CD8-positive, alpha-beta memory T cell (primary cell): ENCODE measurements around the gene ACER3. TPM values are rescaled to one million over a fixed set of nuclear protein-coding genes. Genes with fewer than 3 reads are reported as not detected.
"Not testable (repeated sequence)": the region's sequence is repeated elsewhere in the genome, so short reads cannot be mapped to it uniquely, and the experiment has no call there.

Experiments
- CTCF ChIA-PET: fragments of 350-600 bp; sonication (Branson Sonifier 250); formaldehyde crosslinking; loops from one replicate; lab custom pipeline; 2021; ENCODE audit warnings: antibody characterized with exemption; lab: Charles Lee
- POLR2A ChIA-PET: fragments of 350-600 bp; sonication (Branson Sonifier 250); formaldehyde crosslinking; loops from one replicate; lab custom pipeline; 2021; ENCODE audit warnings: antibody characterized with exemption; lab: Charles Lee
- DNase-seq, 5 donors: peaks; one replicate each; pipeline versions ENCODE4 v3.0.0 to v3.0.0-alpha.2; 2020 to 2022; ENCODE audit warnings: mixed read lengths in 1 of 5
- H3K27ac ChIP-seq: one replicate; pipeline ENCODE4 v1.7.0; 2013; ENCODE audit warnings: low read depth, mild to moderate bottlenecking, low read length, moderate library complexity
- H3K27me3 ChIP-seq: 2 replicates; pipeline ENCODE4 v1.7.0; 2013; ENCODE audit warnings: low read length, mild to moderate bottlenecking; ENCODE audit not compliant: insufficient read depth, poor library complexity, severe bottlenecking
- H3K36me3 ChIP-seq: 2 replicates; pipeline ENCODE4 v1.7.0; 2013; ENCODE audit warnings: mild to moderate bottlenecking, low read length, moderate library complexity; ENCODE audit not compliant: insufficient read depth
- H3K4me1 ChIP-seq: 2 replicates; pipeline ENCODE4 v1.7.0; 2013; ENCODE audit warnings: mild to moderate bottlenecking, low read length, moderate library complexity; ENCODE audit not compliant: insufficient read depth
- H3K4me3 ChIP-seq: 2 replicates; pipeline ENCODE4 v1.7.0; 2013; ENCODE audit warnings: mild to moderate bottlenecking, low read length
- H3K9me3 ChIP-seq: 2 replicates; pipeline ENCODE4 v1.7.0; 2013; ENCODE audit warnings: mild to moderate bottlenecking, low read length
- H3K27ac Mint-ChIP-seq, 8 donors: one replicate each; pipeline ENCODE4 v1.8.0; 2020 to 2021; ENCODE audit warnings: mixed read lengths in 8 of 8, mild to moderate bottlenecking in 6 of 8, inconsistent platforms in 3 of 8, moderate library complexity in 3 of 8
- H3K27me3 Mint-ChIP-seq, 2 donors: one replicate each; pipeline ENCODE4 v1.8.0; 2020 to 2021; ENCODE audit warnings: mixed read lengths in 2 of 2, mild to moderate bottlenecking in 1 of 2, moderate library complexity in 1 of 2
- H3K36me3 Mint-ChIP-seq, 3 donors: one replicate each; pipeline ENCODE4 v1.8.0; 2020 to 2021; ENCODE audit warnings: mixed read lengths in 3 of 3, inconsistent platforms in 1 of 3, mild to moderate bottlenecking in 1 of 3
- H3K4me1 Mint-ChIP-seq, 3 donors: one replicate each; pipeline ENCODE4 v1.8.0; 2020 to 2021; ENCODE audit warnings: mixed read lengths in 3 of 3, inconsistent platforms in 1 of 3, mild to moderate bottlenecking in 1 of 3
- H3K4me3 Mint-ChIP-seq, 7 donors: one replicate each; pipeline ENCODE4 v1.8.0; 2020 to 2021; ENCODE audit warnings: mixed read lengths in 7 of 7, mild to moderate bottlenecking in 6 of 7, moderate library complexity in 4 of 7, inconsistent platforms in 2 of 7
- H3K9me3 Mint-ChIP-seq, 5 donors: one replicate each; pipeline ENCODE4 v1.8.0; 2020 to 2022; ENCODE audit warnings: mixed read lengths in 5 of 5, mild to moderate bottlenecking in 3 of 5, moderate library complexity in 2 of 5, inconsistent platforms in 1 of 5
- polyA plus RNA-seq: library from polyadenylated mRNA; unstranded; fragments of 300-500 nt; fragmentation: Illumina TruSeq; gene quantifications from one replicate; pipeline ENCODE4 v1.2.3, GENCODE V29; 2021
- total RNA-seq, 2 experiments: library from RNA; stranded (reverse); gene quantifications; one replicate each; pipeline ENCODE4 v1.2.3, GENCODE V29; 2021

Gene ACER3
- total and polyA plus RNA-seq, 3 experiments from 2014 or later = 5.3 to 19.1 (median 16.1) TPM

- CTCF ChIA-PET = interaction anchor here (1.4 kb wide), 1 partner anchor 29 kb away, joined by 4 read pairs; no protein-coding TSS in a partner anchor
- H3K27me3 Mint-ChIP-seq = no peaks in the 10 kb centered on the region
- Histone ChIP-seq H3K4me3 (no peak overlapping the region), H3K36me3 (no peaks in the 10 kb centered on the region), H3K27me3 (no peaks in the 10 kb centered on the region), H3K4me1 (no peaks in the 10 kb centered on the region), H3K9me3 (no peaks in the 10 kb centered on the region), H3K27ac (no peak overlapping the region)
- H3K27ac Mint-ChIP-seq = no peak overlapping the region
- no peak for DNase-seq
- peaks cover 3 to 39% (median 9%) of the 10 kb centered on the region in 3 donors for H3K36me3 Mint-ChIP-seq
- H3K4me3 Mint-ChIP-seq = no peak overlapping the region
- POLR2A ChIA-PET = no interaction called here
- peaks cover 18 to 26% (median 19%) of the 10 kb centered on the region in 5 donors for H3K9me3 Mint-ChIP-seq
- peaks cover 0 to 4% (median 0%) of the 10 kb centered on the region in 3 donors for H3K4me1 Mint-ChIP-seq
Measured at GRCh38 chr11:76947800-76948199, 87.1 kb downstream of the ACER3 start.

DNA sequence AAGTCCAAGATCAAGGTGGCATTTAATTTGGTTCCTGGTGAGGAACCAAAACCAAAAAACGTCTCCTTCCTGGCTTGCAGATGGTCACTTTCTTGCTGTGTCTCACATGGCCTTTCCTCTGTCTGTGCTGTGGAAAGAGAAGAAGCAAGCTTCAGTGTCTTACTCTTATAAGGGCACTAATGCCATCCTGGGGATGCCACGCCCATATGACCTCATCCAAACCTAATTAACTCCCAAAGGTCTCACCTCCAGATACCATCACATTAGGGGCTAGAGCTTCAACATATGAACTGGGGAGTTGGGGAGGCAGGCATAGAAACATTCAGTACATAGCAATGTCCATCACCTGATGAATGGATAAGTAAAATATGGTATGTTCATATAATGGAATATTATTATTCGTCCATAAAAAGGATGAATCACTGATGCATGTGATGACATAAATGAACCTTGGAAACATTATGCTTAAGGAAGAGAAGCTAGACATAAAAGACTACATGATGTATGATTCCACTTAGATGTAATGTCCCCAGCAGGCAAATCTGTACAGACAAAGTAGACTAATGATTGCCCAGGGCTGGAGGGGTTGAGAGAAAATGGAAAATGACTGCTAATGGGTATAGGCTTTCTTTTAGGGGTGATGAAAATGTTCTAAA, 94.9 kb downstream of the ACER3 start:
- Histone ChIP-seq H3K36me3 (no peaks in the 10 kb centered on the region), H3K27ac (no peak overlapping the region), H3K4me1 (no peaks in the 10 kb centered on the region), H3K4me3 (no peak overlapping the region), H3K9me3 (no peaks in the 10 kb centered on the region), H3K27me3 (no peaks in the 10 kb centered on the region)
- no peak overlapping the region for H3K4me3 Mint-ChIP-seq
- H3K27ac Mint-ChIP-seq = peak overlapping the region in 1 of 8 donors; percentile 48
- POLR2A ChIA-PET = no interaction called here
- CTCF ChIA-PET = no interaction called here
- H3K36me3 Mint-ChIP-seq = peaks cover 2 to 12% (median 12%) of the 10 kb centered on the region in 3 donors
- no peaks in the 10 kb centered on the region for H3K9me3 Mint-ChIP-seq
- no peak for DNase-seq
- H3K4me1 Mint-ChIP-seq = no peaks in the 10 kb centered on the region
- H3K27me3 Mint-ChIP-seq = no peaks in the 10 kb centered on the region

DNA sequence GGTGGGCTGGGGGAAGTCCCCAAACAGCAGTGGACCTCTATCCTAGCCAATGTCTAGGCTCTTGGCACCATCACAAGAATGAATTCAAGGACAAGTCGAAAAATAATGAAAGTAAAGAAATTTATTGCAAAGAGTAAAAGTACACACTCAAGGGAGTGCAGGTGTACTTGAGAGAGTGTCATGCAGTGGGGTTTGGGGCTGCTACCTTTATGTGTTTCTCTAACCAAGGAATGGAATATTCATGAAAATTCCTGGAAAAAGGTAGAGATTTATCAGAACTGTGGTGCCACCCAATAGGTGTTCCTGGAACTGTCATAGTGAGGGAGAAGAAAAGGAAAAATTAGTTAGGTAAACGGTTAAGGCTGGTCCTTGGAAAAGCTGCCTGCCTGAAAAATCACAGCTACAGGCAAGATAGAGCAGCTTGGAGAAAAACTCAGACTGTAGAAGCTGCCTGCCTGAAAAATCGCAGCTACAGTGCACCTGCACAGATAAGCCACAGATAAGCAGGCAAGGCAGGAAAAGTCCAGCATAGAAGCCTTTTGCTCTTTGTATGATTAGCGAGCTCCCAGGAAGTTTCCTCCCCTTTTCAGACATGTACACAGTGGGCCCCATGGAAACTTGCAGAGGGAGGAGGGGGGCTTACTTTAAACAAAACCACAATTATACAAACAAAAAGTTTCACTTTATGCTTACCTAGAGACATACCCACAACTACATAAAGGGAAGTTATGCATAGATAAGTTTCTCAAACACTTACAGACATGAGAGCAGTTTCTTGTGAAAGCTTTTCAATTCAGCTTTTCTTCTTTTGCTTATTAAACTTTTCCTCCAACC, 102.1 kb downstream of the ACER3 start:
- H3K4me3 ChIP-seq = no peak overlapping the region
- ChIA-PET CTCF (no interaction called here), POLR2A (interaction anchor here (0.6 kb wide), 1 partner anchor 50 kb away, joined by 4 read pairs; no protein-coding TSS in a partner anchor)
- Mint-ChIP-seq H3K27ac (peak overlapping the region in 1 of 8 donors; percentile 23), H3K9me3 (peaks cover 0 to 11% (median 1%) of the 10 kb centered on the region in 5 donors), H3K4me1 (peaks cover 3 to 11% (median 10%) of the 10 kb centered on the region in 3 donors), H3K27me3 (no peaks in the 10 kb centered on the region), H3K4me3 (no peak overlapping the region), H3K36me3 (peaks cover 10 to 31% (median 25%) of the 10 kb centered on the region in 3 donors)
- H3K9me3 ChIP-seq = no peaks in the 10 kb centered on the region
- H3K4me1 ChIP-seq = no peaks in the 10 kb centered on the region
- no peaks in the 10 kb centered on the region for H3K27me3 ChIP-seq
- no peak overlapping the region for H3K27ac ChIP-seq
- DNase-seq = peak in 1 of 5 donors; percentile 5
- no peaks in the 10 kb centered on the region for H3K36me3 ChIP-seq

- H3K27ac Mint-ChIP-seq, H3K9me3 ChIP-seq, H3K27me3 Mint-ChIP-seq, H3K27ac ChIP-seq, H3K27me3 ChIP-seq, H3K4me1 ChIP-seq, H3K4me3 Mint-ChIP-seq, H3K4me3 ChIP-seq, DNase-seq, H3K36me3 ChIP-seq, CTCF ChIA-PET: not testable (repeated sequence)
- peaks cover 10 to 31% (median 23%) of the 10 kb centered on the region in 3 donors for H3K36me3 Mint-ChIP-seq
- H3K9me3 Mint-ChIP-seq = peaks cover 0 to 13% (median 1%) of the 10 kb centered on the region in 5 donors
- H3K4me1 Mint-ChIP-seq = peaks cover 3 to 11% (median 10%) of the 10 kb centered on the region in 3 donors
- POLR2A ChIA-PET = interaction anchor here (0.6 kb wide), 1 partner anchor 49 kb away, joined by 4 read pairs; no protein-coding TSS in a partner anchor
Measured at GRCh38 chr11:76963417-76964168, 102.9 kb downstream of the ACER3 start.

GRCh38 chr11:76972051-76972450, 111.3 kb downstream of the ACER3 start:
- ChIA-PET POLR2A (no interaction called here), CTCF (no interaction called here)
- Mint-ChIP-seq H3K27me3 (peaks cover 0 to 1% of the 10 kb centered on the region in 2 donors), H3K9me3 (peaks cover 11 to 21% (median 13%) of the 10 kb centered on the region in 5 donors), H3K4me1 (no peaks in the 10 kb centered on the region), H3K27ac (no peak overlapping the region), H3K36me3 (peaks cover 5 to 22% (median 5%) of the 10 kb centered on the region in 3 donors), H3K4me3 (no peak overlapping the region)
- H3K4me3 ChIP-seq = no peak overlapping the region
- H3K9me3 ChIP-seq = no peaks in the 10 kb centered on the region
- H3K4me1 ChIP-seq = no peaks in the 10 kb centered on the region
- H3K27ac ChIP-seq = no peak overlapping the region
- H3K36me3 ChIP-seq = no peaks in the 10 kb centered on the region
- no peaks in the 10 kb centered on the region for H3K27me3 ChIP-seq
- DNase-seq = no peak

DNA sequence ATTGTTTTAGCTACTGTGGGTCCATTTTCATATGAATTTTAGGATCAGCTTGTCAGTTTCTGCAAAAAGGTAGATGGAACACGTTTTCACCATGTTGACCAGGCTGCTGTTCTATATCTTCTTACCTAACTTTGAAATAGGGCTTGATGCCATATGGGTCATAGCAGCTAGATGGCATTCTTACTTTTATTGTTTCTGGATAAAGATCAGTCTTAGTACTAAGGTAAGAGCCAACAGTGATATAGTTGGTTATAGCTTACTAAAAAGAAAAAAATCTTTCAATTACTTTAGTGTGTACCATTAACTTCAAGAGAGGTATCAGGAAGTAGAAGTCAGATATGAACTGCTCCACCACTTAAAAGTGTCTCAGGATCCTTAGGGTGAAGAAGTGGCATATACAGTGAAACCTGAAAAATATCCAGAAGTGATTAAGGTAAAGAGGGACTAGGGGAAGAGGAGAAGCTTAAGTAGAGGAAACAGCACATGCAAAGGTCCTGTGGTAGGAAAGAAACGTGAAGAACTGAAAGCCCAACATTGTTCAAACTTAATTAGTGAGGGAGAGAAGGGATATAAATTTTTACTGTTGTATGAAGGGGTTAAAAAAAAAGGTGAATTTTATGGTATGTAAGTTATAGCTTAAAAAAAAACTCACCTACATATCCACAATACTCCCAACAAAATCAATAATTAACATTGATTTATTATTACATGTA, 113.6 kb downstream of the ACER3 start:
- Mint-ChIP-seq H3K36me3 (peaks cover 5 to 22% (median 14%) of the 10 kb centered on the region in 3 donors), H3K9me3 (peaks cover 10 to 21% (median 15%) of the 10 kb centered on the region in 5 donors), H3K4me1 (no peaks in the 10 kb centered on the region), H3K4me3 (no peak overlapping the region), H3K27ac (no peak overlapping the region), H3K27me3 (peaks cover 0 to 1% of the 10 kb centered on the region in 2 donors)
- H3K4me3 ChIP-seq = no peak overlapping the region
- H3K4me1 ChIP-seq = no peaks in the 10 kb centered on the region
- no peaks in the 10 kb centered on the region for H3K9me3 ChIP-seq
- no peaks in the 10 kb centered on the region for H3K27me3 ChIP-seq
- CTCF ChIA-PET = no interaction called here
- no peak for DNase-seq
- H3K36me3 ChIP-seq = no peaks in the 10 kb centered on the region
- POLR2A ChIA-PET = no interaction called here
- H3K27ac ChIP-seq = no peak overlapping the region

- POLR2A ChIA-PET = no interaction called here
Measured at GRCh38 chr11:76975513-76975912, 114.8 kb downstream of the ACER3 start.

More at GRCh38 chr11:76975513-76975912, 114.8 kb downstream of the ACER3 start:
- Histone ChIP-seq H3K36me3 (no peaks in the 10 kb centered on the region), H3K4me3 (no peak overlapping the region), H3K9me3 (no peaks in the 10 kb centered on the region), H3K27ac (no peak overlapping the region), H3K27me3 (no peaks in the 10 kb centered on the region), H3K4me1 (no peaks in the 10 kb centered on the region)
- CTCF ChIA-PET = no interaction called here
- H3K27ac Mint-ChIP-seq = no peak overlapping the region
- peaks cover 9 to 20% (median 11%) of the 10 kb centered on the region in 5 donors for H3K9me3 Mint-ChIP-seq
- no peak for DNase-seq
- H3K4me1 Mint-ChIP-seq = no peaks in the 10 kb centered on the region
- peaks cover 0 to 1% of the 10 kb centered on the region in 2 donors for H3K27me3 Mint-ChIP-seq
- H3K4me3 Mint-ChIP-seq = no peak overlapping the region
- peaks cover 5 to 21% (median 14%) of the 10 kb centered on the region in 3 donors for H3K36me3 Mint-ChIP-seq
